OCI-LY7 (cell line): ENCODE data around the gene GPR52.

ENCODE experiments used
- EZH2phosphoT487 ChIP-seq: fragments of 200-600 bp; sonication (generic); IDR thresholded peaks from 2 replicates; pipeline ENCODE4 v1.6.1; 2018; ENCODE audit warnings: low read depth, borderline replicate concordance, mild to moderate bottlenecking, mixed run types, antibody characterized with exemption, low read length, moderate library complexity, mixed read lengths
- TF ChIP-seq, protein P1 (sequence below): fragments of 200-600 bp; sonication (generic); conservative IDR thresholded peaks from 2 replicates; pipeline ENCODE4 v1.5.1; 2014; ENCODE audit warnings: mild to moderate bottlenecking, antibody characterized with exemption, low read length, moderate library complexity, mixed read lengths

DNA sequence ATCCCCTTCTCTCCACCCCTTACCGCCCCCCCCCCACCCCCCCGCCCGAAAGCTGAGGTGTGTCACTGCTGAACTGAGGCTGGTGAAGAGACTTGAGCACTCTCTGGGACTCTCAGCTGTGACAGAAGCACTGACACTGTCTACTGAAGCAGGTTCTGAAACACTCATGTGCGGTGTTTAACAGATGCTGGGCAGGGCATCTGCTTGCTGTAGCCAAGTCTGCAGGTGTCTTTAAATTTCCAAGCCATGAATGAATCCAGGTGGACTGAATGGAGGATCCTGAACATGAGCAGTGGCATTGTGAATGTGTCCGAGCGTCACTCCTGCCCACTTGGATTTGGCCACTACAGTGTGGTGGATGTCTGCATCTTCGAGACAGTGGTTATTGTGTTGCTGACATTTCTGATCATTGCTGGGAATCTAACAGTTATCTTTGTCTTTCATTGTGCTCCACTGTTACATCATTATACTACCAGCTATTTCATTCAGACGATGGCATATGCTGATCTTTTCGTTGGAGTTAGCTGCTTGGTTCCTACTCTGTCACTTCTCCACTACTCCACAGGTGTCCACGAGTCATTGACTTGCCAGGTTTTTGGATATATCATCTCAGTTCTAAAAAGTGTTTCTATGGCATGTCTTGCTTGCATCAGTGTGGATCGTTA lies at the start of gene GPR52:
- TF ChIP-seq, protein P1, sequence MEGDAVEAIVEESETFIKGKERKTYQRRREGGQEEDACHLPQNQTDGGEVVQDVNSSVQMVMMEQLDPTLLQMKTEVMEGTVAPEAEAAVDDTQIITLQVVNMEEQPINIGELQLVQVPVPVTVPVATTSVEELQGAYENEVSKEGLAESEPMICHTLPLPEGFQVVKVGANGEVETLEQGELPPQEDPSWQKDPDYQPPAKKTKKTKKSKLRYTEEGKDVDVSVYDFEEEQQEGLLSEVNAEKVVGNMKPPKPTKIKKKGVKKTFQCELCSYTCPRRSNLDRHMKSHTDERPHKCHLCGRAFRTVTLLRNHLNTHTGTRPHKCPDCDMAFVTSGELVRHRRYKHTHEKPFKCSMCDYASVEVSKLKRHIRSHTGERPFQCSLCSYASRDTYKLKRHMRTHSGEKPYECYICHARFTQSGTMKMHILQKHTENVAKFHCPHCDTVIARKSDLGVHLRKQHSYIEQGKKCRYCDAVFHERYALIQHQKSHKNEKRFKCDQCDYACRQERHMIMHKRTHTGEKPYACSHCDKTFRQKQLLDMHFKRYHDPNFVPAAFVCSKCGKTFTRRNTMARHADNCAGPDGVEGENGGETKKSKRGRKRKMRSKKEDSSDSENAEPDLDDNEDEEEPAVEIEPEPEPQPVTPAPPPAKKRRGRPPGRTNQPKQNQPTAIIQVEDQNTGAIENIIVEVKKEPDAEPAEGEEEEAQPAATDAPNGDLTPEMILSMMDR: no peak
- no peak for TF ChIP-seq EZH2phosphoT487
